Upper lobe of right lung (tissue), 1 donor: ENCODE measurements around the gene HID1. TPM values are rescaled to one million over a fixed set of nuclear protein-coding genes. Genes with fewer than 3 reads are reported as not detected.

Source experiments
- ATAC-seq: fragments of 200-7000 bp; cut with Tn5 transposase; one replicate; pipeline ENCODE4 v1.9.1; 2020; ENCODE audit warnings: mild to moderate bottlenecking, moderate library complexity
- DNase-seq: peaks from one replicate; pipeline ENCODE4 v3.0.0-alpha.2; 2020
- H3K27ac ChIP-seq: fragments of 200-600 bp; one replicate; pipeline ENCODE4 v1.8.0; 2022
- H3K27me3 ChIP-seq: fragments of 200-600 bp; one replicate; pipeline ENCODE4 v1.8.0; 2022; ENCODE audit warnings: mild to moderate bottlenecking
- H3K36me3 ChIP-seq: fragments of 200-600 bp; one replicate; pipeline ENCODE4 v1.8.0; 2022
- H3K4me1 ChIP-seq: fragments of 200-600 bp; one replicate; pipeline ENCODE4 v1.8.0; 2022
- H3K4me3 ChIP-seq: fragments of 200-600 bp; one replicate; pipeline ENCODE4 v1.8.0; 2022; ENCODE audit warnings: mild to moderate bottlenecking
- H3K9me3 ChIP-seq: fragments of 200-600 bp; one replicate; pipeline ENCODE4 v1.8.0; 2022
- intact Hi-C: fragments of 100-400 bp; cut with DNase I; formaldehyde crosslinking; loops from one replicate; pipeline ENCODE4 v1.11.0; 2022
- total RNA-seq: library from RNA; stranded (reverse); fragmentation: NEBNext Ultra II Directional; extraction: Animal tissue kit (Norgen Biotek cat#: 25700); gene quantifications from one replicate; pipeline ENCODE4 v1.2.1, GENCODE V29; 2021
- TF ChIP-seq, protein P1 (sequence below): fragments of 200-600 bp; IDR thresholded peaks from one replicate; pipeline ENCODE4 v1.8.0; 2022; ENCODE audit warnings: antibody characterized with exemption
- donor health status: DM: no; HTN: yes; CAD: no; lungs with severe emphysema.

HID1 gene
- total RNA-seq, 1 donor from 2014 or later: 33.5 TPM

DNA sequence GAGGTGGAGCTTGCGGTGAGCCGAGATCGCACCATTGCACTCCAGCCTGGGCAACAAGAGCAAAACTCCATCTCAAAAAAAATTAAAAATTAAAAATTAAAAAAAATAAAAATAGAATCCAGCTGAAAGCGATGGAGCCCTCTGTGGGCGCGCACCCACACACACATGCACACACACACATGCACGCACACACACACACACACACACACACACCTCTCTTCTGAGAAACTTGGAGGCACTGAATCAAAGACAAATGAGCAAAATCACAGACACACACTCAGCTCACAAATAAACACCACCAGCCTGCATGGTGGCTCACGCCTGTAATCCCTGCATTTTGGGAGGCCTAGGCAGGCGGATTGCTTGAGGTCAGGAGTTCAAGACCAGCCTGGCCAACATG is 69.5 kb downstream of the HID1 start:
- intact Hi-C loops: no loop called here
- Histone ChIP-seq H3K4me3 (no peak overlapping the region), H3K9me3 (no peaks in the 10 kb centered on the region), H3K4me1 (no peaks in the 10 kb centered on the region), H3K27ac (no peak overlapping the region), H3K36me3 (no peaks in the 10 kb centered on the region), H3K27me3 (peaks cover 21% of the 10 kb centered on the region)
- no peak for DNase-seq
- no peak for ATAC-seq
- TF ChIP-seq, protein P1, sequence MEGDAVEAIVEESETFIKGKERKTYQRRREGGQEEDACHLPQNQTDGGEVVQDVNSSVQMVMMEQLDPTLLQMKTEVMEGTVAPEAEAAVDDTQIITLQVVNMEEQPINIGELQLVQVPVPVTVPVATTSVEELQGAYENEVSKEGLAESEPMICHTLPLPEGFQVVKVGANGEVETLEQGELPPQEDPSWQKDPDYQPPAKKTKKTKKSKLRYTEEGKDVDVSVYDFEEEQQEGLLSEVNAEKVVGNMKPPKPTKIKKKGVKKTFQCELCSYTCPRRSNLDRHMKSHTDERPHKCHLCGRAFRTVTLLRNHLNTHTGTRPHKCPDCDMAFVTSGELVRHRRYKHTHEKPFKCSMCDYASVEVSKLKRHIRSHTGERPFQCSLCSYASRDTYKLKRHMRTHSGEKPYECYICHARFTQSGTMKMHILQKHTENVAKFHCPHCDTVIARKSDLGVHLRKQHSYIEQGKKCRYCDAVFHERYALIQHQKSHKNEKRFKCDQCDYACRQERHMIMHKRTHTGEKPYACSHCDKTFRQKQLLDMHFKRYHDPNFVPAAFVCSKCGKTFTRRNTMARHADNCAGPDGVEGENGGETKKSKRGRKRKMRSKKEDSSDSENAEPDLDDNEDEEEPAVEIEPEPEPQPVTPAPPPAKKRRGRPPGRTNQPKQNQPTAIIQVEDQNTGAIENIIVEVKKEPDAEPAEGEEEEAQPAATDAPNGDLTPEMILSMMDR: no peak

DNA sequence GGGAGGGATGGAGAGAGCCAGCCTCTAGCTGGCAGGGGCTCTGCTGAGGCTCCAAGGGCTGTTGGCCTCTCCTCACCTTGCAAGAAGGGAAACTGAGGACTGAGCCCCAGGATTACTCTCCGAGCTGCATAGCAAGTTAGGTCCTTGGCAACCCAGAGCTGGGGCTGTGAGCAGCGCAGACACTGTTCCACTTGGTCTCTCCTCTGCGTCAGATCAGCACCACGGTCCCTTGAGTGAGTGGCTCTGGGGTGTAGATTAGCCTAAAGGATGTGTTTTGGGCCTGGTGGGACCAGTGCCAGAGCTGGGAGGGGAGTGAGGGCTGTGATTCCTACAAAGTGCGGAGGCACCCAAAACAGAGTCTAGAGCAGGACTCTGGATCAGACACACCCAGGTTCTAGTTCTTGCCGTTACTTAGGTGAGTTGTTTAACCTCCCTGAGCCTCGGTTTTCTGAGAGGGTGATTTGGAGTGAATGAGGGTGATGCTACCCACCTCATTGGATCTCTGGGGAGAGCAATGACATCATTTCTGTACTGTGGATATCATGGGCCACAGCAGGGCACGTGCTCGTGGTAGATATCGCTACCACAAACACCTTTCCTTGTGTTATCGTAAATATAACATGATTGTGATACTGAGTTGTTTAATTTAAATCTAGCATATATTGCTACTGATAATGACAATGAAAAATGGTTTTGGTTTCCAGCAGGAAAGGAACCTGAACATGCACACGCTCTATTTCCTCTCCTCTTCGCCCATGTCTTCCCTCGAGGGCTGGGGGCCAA is 71.0 kb downstream of the HID1 start:
- intact Hi-C loops: no loop called here
- H3K27me3 ChIP-seq: peaks cover 21% of the 10 kb centered on the region
- TF ChIP-seq, protein P1: no peak
- H3K4me1 ChIP-seq: no peaks in the 10 kb centered on the region
- H3K27ac ChIP-seq: no peak overlapping the region
- no peak overlapping the region for H3K4me3 ChIP-seq
- no peaks in the 10 kb centered on the region for H3K36me3 ChIP-seq
- DNase-seq (no peak), ATAC-seq (no peak)
- H3K9me3 ChIP-seq: no peaks in the 10 kb centered on the region

Other genes starting within 250 kb of the HID1 start
- gene RAB37, start 235.5 kb downstream of the HID1 start, total RNA-seq: 6.8 TPM
- 28.4 TPM for gene NHERF1, start 224.1 kb downstream of the HID1 start, total RNA-seq
- gene NAT9, start 196.4 kb downstream of the HID1 start, total RNA-seq: 40.8 TPM
- gene GRIN2C, start 112.9 kb downstream of the HID1 start, total RNA-seq: not detected
- 11.2 TPM for gene FDXR, start 99.8 kb downstream of the HID1 start, total RNA-seq
- not detected for gene FADS6, start 79.1 kb downstream of the HID1 start, total RNA-seq
- gene USH1G, start 49.5 kb downstream of the HID1 start, total RNA-seq: not detected
- not detected for gene OTOP2, start 48.5 kb downstream of the HID1 start, total RNA-seq
- gene OTOP3, start 36.9 kb downstream of the HID1 start, total RNA-seq: not detected
- gene CDR2L, start 14.9 kb upstream of the HID1 start, total RNA-seq: 21.8 TPM
- 21.6 TPM for gene MRPL58, start 39.9 kb upstream of the HID1 start, total RNA-seq
- 155 TPM for gene ATP5PD, start 74.2 kb upstream of the HID1 start, total RNA-seq
- 25.3 TPM for gene KCTD2, start 74.5 kb upstream of the HID1 start, total RNA-seq
- 40.5 TPM for gene SLC16A5, start 115.2 kb upstream of the HID1 start, total RNA-seq
- 18.0 TPM for gene ARMC7, start 137.2 kb upstream of the HID1 start, total RNA-seq
- 35.8 TPM for gene NT5C, start 159.0 kb upstream of the HID1 start, total RNA-seq
- 47.8 TPM for gene JPT1, start 181.8 kb upstream of the HID1 start, total RNA-seq
- 316 TPM for gene SUMO2, start 210.2 kb upstream of the HID1 start, total RNA-seq
- gene NUP85, start 232.9 kb upstream of the HID1 start, total RNA-seq: 63.7 TPM